ENCODE results near the gene TPCN1.

- TF ChIP-seq CTCF (IDR thresholded peaks at IDR 0.05) (no peak), POLR2A (IDR thresholded peaks at IDR 0.05) (no peak)
These were observed 40.9 kb upstream of the TPCN1 start for GRCh38 chr12:113180333-113180732.
